Effector CD8-positive, alpha-beta T cell (primary cell): ENCODE data around the gene STEAP2.
"Not testable (repeated sequence)": the region's sequence is repeated elsewhere in the genome, so short reads cannot be mapped to it uniquely, and the experiment has no call there.

Experiments
- DNase-seq: peaks from one replicate; lab custom pipeline; 2025; lab: John Stamatoyannopoulos, UW

The STEAP2 gene

DNA sequence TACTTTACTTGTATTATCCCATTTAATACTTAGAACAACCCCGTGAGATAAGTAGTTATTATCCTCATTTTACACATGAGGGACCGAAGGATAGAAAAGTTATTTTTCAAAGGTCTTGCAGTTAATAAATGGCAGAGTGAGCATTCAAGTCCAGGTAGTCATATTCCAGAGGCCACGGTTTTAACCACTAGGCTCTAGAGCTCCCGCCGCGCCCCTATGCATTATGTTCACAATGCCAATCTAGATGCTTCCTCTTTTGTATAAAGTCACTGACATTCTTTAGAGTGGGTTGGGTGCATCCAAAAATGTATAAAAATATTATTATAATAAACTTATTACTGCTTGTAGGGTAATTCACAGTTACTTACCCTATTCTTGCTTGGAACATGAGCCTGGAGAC, 22.0 kb downstream of the STEAP2 start:
- DNase-seq = no peak

DNA sequence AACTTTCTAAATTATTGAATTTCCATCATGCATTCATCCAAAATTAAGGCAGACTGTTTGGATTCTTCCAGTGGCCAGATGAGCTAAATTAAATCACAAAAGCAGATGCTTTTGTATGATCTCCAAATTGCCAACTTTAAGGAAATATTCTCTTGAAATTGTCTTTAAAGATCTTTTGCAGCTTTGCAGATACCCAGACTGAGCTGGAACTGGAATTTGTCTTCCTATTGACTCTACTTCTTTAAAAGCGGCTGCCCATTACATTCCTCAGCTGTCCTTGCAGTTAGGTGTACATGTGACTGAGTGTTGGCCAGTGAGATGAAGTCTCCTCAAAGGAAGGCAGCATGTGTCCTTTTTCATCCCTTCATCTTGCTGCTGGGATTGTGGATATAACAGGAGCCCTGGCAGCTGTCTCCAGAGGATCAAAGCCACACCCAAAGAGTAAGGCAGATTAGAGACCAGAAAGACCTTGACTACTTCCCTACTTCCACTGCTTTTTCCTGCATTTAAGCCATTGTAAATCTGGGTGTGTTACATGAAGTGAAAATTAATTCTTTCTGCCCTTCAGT, 25.3 kb downstream of the STEAP2 start:
- DNase-seq = no peak

DNA sequence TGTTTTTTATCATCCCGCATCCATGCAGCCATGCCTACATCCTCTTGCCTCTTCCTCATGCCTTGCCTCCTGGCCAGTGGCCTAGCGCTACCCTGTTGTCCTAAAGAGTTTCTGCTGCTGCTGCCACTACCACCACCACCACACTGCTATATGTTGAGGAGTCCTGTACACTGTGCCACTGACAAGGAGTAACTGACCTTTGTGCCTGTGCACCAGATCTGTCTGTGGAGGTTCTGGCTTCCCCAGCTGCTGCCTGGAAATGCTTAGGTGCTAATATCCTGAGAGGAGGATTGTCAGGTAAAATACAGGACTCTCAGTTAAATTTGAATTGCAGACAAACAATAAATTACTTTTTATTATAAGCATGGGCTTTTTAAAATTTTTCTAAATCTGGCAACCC, 26.5 kb downstream of the STEAP2 start:
- DNase-seq = no peak

DNA sequence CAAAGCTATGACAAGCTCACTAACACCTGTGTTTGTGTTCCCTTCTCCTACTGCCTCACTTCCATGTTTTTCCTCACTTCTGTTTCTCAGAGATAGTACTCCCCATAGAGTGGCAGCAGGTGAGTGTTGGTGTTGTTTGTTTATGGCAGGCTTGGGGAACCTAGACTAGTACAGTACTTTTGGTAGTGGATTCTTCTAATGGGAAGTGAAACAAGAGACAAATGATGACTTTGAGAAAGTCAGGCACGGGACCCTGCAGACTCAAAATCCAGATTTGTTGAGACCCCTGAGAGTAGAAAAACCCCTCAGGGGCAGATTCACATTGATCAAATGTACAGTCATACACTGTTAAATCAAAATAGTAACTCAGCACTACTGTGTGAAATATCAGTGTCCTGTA, 27.0 kb downstream of the STEAP2 start:
- no peak for DNase-seq

DNA sequence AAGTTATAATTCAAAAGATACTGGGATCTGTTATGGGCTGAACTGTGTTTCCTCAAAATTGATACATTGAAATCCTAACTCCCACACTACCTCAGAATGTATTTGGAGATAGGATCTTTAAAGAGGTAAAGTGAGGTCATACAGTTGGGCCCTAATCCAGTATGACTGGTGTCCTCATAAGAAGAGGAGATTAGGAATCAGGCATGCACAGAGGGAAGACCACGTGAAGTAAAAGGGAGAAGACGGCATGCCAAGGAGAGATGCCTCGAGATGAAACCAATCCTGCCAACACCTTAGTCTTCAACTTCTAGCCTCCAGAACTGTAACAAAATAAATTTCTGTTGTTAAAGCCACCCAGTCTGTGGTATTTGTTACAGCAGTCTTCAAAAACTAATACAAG, 27.5 kb downstream of the STEAP2 start:
- no peak for DNase-seq

DNA sequence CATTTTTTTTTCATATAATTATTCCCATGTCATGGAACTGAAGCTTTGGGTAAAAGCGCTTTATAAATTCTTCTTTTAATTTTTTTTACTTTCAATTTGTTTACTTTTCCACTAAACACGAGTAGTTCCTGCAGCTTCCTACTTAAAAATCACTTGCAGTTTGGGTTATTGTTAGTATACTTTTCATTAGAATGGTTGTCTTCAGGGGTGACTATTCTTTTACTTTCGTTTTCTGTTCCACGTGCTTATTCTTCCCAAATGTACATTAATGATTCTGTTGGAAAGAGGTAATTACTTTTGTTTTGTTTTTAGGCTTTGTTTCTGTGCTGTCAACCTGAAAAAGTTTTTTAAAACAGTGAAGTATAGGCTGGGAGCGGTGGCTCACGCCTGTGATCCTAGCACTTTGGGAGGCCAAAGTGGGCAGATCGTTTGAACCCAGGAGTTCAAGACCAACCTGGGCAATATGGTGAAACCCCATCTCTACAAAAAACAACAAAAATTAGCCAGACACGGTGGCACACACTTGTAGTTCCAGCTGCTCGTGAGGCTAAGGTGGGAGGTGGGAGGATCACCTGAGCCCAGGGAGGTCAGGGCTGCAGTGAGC, 28.2 kb downstream of the STEAP2 start:
- no peak for DNase-seq

DNA sequence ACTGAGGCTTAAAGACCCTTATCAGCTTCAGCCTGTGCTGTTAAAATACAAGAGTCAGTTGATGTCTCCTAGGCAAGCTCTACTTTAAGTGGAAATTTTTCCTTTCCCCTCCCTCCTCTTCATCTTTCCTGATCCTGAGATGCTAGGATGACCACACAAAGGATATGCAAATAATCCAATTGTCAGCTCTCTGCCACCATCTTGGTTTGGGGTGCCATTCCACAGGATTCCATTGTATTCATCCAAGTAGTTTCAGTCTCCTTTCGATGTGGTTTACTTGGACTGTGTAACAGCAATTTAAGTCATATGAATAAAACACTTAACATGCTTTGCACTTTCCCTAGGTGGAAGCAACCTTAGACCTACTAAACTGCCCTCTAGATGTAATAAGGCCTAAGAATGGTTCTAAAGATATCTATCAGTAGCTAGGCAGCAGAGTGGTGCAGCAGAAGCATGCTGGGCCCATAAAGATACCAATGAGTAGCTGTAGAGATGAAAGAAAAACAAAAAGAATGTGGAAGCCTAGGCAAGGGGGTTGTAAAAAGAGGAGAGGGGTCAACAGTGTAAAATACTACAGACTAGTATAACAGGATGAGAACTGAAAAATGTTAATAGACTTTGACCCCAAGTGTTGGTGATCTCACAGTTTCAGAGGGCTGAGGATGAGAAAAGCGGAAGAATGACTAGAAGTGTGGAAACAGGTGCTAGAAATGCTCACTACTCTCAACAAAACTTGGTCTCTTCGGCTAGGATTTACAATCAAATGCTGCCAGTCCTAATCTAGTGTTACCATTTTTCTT, 31.0 kb downstream of the STEAP2 start:
- DNase-seq = no peak

DNA sequence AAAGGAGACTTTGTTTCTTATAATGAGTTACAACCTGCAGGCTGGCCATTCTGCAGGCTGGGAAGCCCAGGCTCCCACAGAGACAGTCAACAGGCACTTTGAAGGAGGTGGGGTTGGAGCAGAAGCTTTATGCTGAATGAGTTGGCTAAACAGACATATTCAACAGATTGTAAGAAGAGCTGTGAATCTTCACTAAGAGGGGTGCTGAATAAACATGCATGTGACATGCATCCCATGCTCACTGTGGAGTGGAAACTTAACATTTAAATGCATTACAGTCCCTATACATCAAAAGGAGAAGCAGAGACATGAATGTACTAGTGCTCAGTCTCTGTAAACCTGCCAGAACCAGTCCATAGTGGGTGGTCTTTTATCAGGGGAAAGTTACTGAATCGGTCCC, 32.0 kb downstream of the STEAP2 start:
- DNase-seq = no peak

DNA sequence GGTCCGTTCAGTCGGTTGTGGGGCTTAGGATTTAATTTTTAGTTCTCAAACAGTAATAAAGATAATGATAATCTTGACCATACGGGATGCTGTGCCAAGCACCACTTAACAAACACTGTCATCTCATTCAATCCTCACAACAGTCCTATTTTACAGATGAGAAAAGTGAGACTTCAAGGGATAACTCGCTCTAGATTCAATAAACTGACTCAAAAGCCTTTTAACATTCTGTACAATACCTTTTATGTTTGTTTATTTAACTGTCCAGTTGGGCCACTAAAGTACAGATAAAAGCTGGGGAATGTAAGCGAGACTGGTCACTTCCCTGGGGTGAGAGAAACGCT, 33.0 kb downstream of the STEAP2 start:
- DNase-seq = no peak

DNA sequence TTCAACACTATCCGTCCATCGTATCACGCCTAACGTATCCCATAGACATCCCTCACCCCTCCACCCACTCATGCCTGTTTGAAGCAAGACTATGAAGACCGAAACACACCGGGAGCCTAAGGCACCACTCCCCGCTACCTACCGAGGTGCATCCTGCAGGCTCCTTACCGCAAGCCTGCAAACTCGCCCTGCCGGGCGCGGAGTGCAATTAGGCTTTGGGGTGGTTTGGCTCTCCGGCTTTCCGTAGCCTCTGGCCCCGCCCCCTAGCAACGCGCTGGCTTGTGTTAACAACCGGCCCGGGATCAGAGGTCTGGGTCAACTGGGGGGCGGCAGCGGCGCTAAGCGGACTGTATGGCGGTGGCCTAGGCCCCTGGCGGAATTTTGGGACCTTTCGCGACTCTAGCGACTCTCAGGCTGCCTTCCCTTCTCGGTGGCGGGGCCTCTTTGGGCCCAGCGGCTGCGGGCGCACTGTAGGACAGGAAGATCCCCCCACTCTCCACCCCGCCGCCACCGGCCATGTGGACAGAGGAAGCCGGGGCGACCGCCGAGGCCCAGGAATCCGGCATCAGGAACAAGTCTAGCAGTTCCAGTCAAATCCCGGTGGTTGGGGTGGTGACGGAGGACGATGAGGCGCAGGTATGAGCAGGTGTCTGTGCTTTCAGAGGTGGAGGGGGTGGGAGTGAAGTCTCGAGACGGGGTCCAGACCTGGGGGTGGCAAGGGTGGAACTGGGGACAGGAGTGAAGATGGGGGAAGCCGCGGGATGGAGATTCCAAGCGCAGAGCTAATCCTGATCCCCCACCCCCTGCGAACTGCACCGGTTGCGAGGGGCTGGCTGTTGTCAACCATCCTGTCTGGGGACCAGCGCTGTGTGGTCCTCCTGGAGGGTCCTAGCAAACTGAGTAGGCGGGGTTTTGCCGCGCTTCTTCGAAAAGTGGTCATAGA, 33.6 kb downstream of the STEAP2 start, which contains the start of gene CFAP69:
Gene CFAP69 (plus strand): TSS at position 266 of the 943 bp plus-strand sequence. CDS start 251 bp downstream, at position 517.
- DNase-seq = peak; percentile 70

DNA sequence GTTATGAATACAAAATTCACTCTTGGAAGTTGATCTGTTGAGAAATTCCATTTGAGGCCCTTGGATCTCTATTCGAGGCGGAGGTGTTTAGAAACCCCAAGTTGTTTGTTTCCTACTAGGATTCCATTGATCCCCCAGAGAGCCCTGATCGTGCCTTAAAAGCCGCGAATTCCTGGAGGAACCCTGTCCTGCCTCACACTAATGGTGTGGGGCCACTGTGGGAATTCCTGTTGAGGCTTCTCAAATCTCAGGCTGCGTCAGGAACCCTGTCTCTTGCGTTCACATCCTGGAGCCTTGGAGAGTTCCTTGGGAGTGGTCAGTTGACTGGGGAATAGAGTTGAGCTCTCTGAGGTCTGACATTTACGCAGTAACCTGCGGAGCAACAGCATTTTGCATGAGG, 34.6 kb downstream of the STEAP2 start:
- DNase-seq = no peak

DNA sequence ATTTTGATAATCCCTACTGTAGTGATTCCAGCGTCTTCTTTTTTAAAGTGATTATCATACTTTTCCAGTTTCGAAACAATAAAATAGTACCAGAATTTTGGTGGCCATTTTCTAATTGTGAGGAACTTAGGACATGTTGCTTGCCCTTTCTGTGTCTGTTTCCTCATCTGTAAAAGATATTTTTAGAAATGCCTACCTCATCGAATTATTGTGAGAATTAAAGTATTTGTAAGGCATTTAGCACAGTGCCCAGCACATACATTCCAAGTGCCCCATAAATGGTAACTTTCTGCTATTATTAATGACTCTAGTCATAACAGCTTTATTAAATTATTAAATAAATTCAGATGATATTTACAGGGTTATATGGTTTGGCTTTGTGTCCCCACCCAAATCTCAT, 37.2 kb downstream of the STEAP2 start:
- DNase-seq = no peak

DNA sequence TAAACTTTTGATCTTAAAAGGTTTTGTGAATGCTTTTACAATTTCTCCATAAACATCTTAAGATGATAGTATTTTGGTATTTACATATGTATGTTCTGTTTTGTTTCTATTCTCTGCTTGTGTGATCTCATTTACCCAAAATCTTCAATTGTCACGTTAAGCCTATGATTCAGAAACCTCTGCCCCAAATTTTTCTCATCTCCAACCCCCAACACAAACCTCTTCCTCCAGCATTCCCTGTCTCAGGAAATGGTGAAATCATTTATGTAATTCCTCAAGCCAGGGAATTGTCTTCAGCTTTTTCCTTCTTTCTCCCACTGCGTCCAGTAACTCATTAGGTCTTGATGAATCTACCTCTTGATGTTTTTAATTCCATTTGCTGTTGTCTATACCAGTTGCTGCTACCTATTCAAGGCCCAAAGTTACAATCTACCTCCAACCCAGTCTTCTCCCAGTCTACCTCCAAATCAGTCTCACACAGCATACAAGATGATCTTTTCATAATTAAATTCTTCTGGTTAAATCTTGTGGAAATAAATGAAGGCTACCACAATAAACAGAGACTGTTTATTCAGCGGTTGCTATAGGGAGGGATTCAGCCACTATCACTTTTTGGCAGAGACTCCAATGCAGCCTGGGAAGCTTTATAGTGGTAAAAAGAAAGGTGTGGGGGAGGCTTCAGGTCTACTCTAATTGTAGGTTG, 39.2 kb downstream of the STEAP2 start:
- DNase-seq = no peak

DNA sequence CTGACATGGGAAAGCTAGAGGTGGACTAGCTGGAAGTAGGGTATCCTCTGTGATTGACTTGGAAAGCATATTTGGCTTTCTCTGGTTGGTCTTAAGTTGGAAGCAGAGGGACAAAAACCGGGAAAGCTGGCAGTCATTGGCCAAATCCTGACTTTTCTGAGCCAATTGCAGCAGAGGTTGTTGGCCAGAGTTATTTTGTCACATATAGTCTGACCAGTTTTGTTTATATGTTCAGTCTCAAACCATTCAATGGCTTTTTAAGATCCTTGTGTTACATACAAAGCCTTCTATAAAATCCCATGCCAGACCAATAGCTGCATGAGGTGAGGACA, 39.7 kb downstream of the STEAP2 start:
- no peak for DNase-seq

DNA sequence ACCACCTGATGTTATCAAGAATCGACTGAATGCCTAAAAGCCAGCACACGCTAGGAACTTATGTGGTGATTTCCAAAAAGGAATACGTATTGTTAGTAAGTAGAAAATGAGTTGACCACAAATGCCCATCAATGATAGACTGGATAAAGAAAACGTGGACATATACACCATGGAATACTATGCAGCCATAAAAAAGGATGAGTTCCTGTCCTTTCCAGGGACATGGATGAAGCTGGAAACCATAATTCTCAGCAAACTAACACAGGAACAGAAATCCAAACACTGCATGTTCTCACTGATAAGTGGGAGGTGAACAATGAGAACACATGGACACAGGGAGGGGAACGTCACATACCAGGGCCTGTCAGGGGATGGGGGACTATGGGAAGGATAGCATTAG, 44.5 kb downstream of the STEAP2 start:
- DNase-seq = not testable (repeated sequence)

DNA sequence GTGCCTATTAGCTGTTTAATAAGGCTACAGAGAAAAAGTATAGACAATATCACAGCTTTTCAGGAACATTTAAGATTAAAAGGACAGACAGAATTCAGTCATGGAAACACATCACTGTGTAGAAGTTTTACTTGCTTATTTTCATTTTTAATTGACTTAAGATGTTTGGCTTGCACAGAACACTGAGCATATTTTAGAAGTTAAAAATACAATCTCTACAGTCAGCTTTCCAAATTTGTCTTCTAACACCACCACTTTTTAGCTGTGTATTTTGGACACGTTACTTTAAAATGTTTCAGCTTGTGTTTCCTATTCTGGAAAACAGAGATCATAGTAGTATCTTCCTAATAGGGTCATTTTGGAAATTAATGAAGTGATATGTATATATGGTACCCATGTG, 45.2 kb downstream of the STEAP2 start:
- no peak for DNase-seq

DNA sequence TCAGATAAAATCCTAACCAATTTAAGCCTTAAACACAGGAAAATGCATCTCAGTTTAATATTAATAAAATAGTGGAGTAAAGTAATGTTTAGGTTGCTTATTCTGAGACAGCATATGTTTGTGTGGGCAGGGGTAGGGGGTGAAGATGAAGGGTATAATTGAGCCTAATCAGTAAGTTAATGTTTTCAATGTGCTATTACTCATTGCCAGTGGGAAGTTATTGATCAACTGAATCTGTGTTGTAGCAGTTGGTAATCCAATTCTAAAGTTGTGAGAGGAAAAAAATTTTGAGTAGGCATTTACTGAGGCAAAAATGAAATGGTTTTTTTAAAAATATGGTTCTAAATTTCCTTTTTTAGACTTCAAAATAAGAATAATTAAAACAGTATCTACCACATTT, 49.9 kb downstream of the STEAP2 start:
- no peak for DNase-seq

DNA sequence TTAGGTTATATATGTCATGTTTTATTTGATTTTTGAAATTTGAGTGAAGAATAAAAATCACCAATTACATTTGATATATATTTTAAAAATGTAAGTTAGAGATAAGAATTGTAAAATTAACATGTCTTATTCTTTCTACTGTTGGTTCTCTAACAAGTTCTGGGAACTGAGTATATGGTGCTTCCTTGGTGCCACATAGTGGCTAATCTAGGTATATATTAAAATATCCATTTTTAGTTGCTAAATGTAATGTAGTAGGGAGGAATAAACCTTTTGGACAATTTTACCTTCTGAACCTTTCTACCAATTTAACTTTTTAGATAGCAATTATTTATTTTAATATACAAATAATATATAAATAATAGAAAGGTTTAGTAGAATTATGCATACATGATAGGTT, 50.9 kb downstream of the STEAP2 start:
- DNase-seq = no peak

DNA sequence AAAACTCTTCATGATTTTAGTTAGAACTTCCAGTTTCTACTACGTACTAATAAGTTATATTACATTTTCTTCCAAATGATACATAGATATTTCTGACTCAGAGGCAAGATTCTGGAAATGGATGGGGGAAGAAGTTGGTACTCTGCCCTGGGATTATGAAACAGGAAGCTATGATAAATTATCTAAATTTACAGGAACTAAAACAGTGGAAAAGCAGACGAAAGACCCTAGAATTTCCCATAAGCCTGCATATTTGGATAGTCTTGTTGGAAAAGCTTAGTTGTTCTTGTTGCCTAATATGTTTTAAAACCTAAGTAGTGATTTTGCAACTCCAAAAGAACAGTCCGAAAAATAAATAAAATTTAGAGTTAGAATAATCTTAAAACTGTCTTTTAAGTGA, 55.3 kb downstream of the STEAP2 start:
- DNase-seq = no peak

DNA sequence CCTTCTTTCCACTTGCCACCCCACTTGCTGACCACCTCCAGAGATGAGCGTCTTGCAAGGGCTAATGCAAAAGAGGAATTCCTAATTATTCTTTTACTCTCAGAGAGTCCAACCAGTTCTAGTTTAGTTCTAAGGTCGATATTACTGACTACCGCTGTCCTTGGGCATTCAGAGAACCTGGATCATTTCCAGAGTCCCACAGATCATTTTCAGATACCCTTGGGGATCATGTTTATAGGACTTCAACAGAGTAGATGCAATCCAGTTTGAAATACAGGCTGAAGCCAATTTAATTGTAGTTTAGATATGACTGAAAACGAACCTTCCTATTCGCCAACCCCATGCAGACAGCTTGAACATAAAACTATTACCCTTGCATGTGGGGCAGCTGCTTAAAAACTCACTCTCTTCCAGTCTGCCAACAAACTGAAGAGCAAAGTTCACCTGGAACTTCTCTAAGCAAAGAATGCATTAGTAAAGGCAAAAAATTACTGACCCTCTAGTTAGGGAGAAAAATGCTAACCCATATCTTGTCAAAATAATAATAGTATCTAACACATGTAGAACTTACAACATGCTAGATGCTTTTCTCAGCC, 55.8 kb downstream of the STEAP2 start:
- no peak for DNase-seq

DNA sequence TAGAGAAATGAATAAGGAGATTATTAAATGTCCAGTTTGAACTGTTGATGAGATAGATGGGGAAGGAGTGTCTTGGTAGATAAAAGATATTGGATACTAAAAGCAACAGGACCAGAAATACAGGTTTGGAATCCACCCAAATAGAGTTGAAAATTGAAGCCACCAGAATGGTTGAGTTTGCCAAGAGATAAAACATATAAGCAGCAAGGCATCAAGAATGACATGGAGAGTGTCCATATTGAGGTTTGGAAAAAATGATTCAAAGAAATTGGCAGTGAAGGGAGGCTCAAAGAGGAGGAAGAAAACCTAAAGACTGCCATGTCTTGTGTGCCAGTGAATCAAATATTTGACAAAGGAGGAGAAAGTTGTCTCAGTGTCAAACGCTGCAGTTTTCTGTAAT, 57.6 kb downstream of the STEAP2 start:
- no peak for DNase-seq
